Naive thymus-derived CD4-positive, alpha-beta T cell (primary cell): Measurements from ENCODE around the gene RRP7A. TPM values are rescaled to one million over a fixed set of nuclear protein-coding genes. Genes with fewer than 3 reads are reported as not detected.
"Not testable (repeated sequence)": the region's sequence is repeated elsewhere in the genome, so short reads cannot be mapped to it uniquely, and the experiment has no call there.

Experiments
- ATAC-seq: fragments of 150-1000 bp; cut with Tn5 transposase; 2 replicates; pipeline ENCODE4 v1.10.0; 2021; ENCODE audit warnings: mild to moderate bottlenecking, moderate library complexity
- CTCF ChIA-PET: fragments of 350-600 bp; sonication (Branson Sonifier 250); formaldehyde crosslinking; loops from one replicate; lab custom pipeline; 2021; ENCODE audit warnings: antibody characterized with exemption; lab: Charles Lee
- POLR2A ChIA-PET: fragments of 350-600 bp; sonication (Branson Sonifier 250); formaldehyde crosslinking; loops from one replicate; lab custom pipeline; 2021; ENCODE audit warnings: antibody characterized with exemption, inconsistent platforms; lab: Charles Lee
- DNase-seq, 9 donors: peaks; one replicate each; pipeline versions ENCODE4 v3.0.0 to v3.0.0-alpha.2; 2020 to 2022; ENCODE audit warnings: mixed read lengths in 1 of 9
- H3K27ac ChIP-seq: one replicate; pipeline ENCODE4 v1.7.0; 2013; ENCODE audit warnings: mild to moderate bottlenecking, low read depth, low read length, moderate library complexity
- H3K27me3 ChIP-seq, 2 donors: one replicate each; pipeline ENCODE4 v1.7.0; 2013; ENCODE audit warnings: low read length in 2 of 2, mild to moderate bottlenecking in 2 of 2, moderate library complexity in 2 of 2; ENCODE audit not compliant: control insufficient read depth in 2 of 2, insufficient read depth in 2 of 2
- H3K36me3 ChIP-seq, 3 experiments: 1 replicate in 2 of 3; 2 replicates in 1 of 3; pipeline ENCODE4 v1.7.0; 2013; ENCODE audit warnings: low read length in 3 of 3, mild to moderate bottlenecking in 3 of 3, moderate library complexity in 1 of 3; ENCODE audit not compliant: insufficient read depth in 3 of 3, control insufficient read depth in 2 of 3
- H3K4me1 ChIP-seq, 2 donors: one replicate each; pipeline ENCODE4 v1.7.0; 2013; ENCODE audit warnings: low read length in 2 of 2, mild to moderate bottlenecking in 2 of 2, moderate library complexity in 1 of 2; ENCODE audit not compliant: control insufficient read depth in 2 of 2, insufficient read depth in 2 of 2
- H3K4me3 ChIP-seq: 2 replicates; pipeline ENCODE4 v1.7.0; 2013; ENCODE audit warnings: mild to moderate bottlenecking, low read length
- H3K9me3 ChIP-seq, 3 experiments: 1 replicate in 2 of 3; 2 replicates in 1 of 3; pipeline ENCODE4 v1.7.0; 2013; ENCODE audit warnings: low read length in 3 of 3; ENCODE audit not compliant: control insufficient read depth in 2 of 3
- H3K27ac Mint-ChIP-seq, 9 donors: one replicate each; pipeline ENCODE4 v1.8.0; 2020 to 2022; ENCODE audit warnings: mixed read lengths in 9 of 9, mild to moderate bottlenecking in 8 of 9, moderate library complexity in 5 of 9, inconsistent platforms in 2 of 9
- H3K27me3 Mint-ChIP-seq, 5 donors: one replicate each; pipeline ENCODE4 v1.8.0; 2021 to 2022; ENCODE audit warnings: mixed read lengths in 5 of 5, mild to moderate bottlenecking in 1 of 5
- H3K36me3 Mint-ChIP-seq, 5 donors: one replicate each; pipeline ENCODE4 v1.8.0; 2020 to 2022; ENCODE audit warnings: mixed read lengths in 5 of 5, mild to moderate bottlenecking in 3 of 5, inconsistent platforms in 1 of 5
- H3K4me1 Mint-ChIP-seq, 7 donors: one replicate each; pipeline ENCODE4 v1.8.0; 2020 to 2022; ENCODE audit warnings: mixed read lengths in 7 of 7, mild to moderate bottlenecking in 3 of 7, inconsistent platforms in 1 of 7
- H3K4me3 Mint-ChIP-seq, 10 donors: one replicate each; pipeline ENCODE4 v1.8.0; 2020 to 2022; ENCODE audit warnings: mild to moderate bottlenecking in 10 of 10, mixed read lengths in 10 of 10, moderate library complexity in 6 of 10, inconsistent platforms in 2 of 10
- H3K9me3 Mint-ChIP-seq, 11 donors: one replicate each; pipeline ENCODE4 v1.8.0; 2020 to 2022; ENCODE audit warnings: mixed read lengths in 11 of 11, mild to moderate bottlenecking in 4 of 11, inconsistent platforms in 1 of 11, moderate library complexity in 1 of 11
- intact Hi-C, 2 donors: fragments of 100-400 bp; cut with micrococcal nuclease; formaldehyde crosslinking; loops; one replicate each; pipeline ENCODE4 v1.15.1; 2023
- polyA plus RNA-seq, 2 donors: library from polyadenylated mRNA; unstranded; fragments of 300-500 nt; fragmentation: Illumina TruSeq; gene quantifications; one replicate each; pipeline ENCODE4 v1.2.3, GENCODE V29; 2021
- total RNA-seq, 6 experiments: library from RNA in 5 of 6; stranded (reverse) in 5 of 6; gene quantifications; 1 replicate in 5 of 6; 2 replicates in 1 of 6; pipeline ENCODE4 v1.2.3 and lab custom pipeline; 2021 to 2026

Gene RRP7A
- total and polyA plus RNA-seq, 7 experiments from 2014 or later, result 39.3 to 125 (median 52.0) TPM

DNA sequence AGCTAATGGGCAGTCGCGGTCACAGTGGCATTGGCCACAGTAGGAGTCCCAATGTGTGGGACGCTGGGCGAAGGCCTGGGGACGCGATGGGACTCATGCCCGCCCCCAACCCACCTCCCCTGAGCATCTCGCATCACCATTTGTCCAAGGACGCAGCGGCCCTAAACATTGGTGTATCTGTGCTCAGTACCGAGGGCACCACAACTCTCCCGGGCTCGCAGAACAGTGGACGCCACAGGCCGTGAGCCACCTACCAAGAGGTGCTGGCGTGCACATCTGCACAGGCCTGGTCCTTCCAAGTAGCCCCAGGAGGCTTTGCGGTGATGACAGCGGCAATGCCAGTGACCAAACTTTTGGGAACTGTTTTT, 27.3 kb downstream of the RRP7A start:
- H3K36me3 ChIP-seq, result no peaks in the 10 kb centered on the region
- DNase-seq (no peak), ATAC-seq (no peak)
- CTCF ChIA-PET, result no interaction called here
- Mint-ChIP-seq H3K27ac (no peak overlapping the region), H3K27me3 (peaks cover 0 to 6% (median 0%) of the 10 kb centered on the region in 5 donors), H3K36me3 (peaks cover 0 to 2% (median 0%) of the 10 kb centered on the region in 5 donors), H3K4me1 (no peaks in the 10 kb centered on the region), H3K9me3 (peaks cover 0 to 1% (median 0%) of the 10 kb centered on the region in 11 donors), H3K4me3 (no peak overlapping the region)
- no peaks in the 10 kb centered on the region for H3K4me1 ChIP-seq
- H3K9me3 ChIP-seq, result no peaks in the 10 kb centered on the region
- POLR2A ChIA-PET, result no interaction called here
- no peak overlapping the region for H3K4me3 ChIP-seq
- H3K27ac ChIP-seq, result no peak overlapping the region
- intact Hi-C loops, result no loop called here
- H3K27me3 ChIP-seq, result no peaks in the 10 kb centered on the region

DNA sequence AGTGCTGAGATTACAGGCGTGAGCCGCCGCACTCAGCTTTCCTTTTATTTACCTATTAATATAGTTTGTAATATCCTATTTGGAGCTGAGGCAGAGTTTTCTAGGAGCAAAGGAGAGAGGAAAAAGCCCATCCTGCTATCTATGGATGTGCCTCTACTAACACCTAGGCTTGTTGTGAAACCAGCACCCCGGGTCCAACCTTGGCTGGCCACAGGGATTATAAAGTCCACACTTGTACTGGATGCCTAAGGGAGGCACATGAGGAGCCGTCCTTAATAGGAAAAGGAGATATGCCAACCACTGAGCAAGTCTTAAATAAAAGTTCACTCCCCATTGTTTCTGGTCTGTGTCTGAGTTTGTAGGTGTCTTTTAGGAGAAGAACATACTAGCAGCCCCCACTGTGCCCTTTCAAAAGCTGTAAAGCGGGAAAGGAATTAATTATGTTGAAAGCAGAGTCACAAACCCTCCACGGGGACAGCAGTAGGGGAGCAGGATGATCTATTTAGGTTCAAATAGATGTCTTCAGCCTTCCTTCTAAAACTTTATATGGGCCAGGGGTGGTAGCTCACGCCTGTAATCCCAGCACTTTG, 29.3 kb downstream of the RRP7A start:
- Histone ChIP-seq H3K4me3 (no peak overlapping the region), H3K27me3 (no peaks in the 10 kb centered on the region), H3K36me3 (no peaks in the 10 kb centered on the region), H3K27ac (no peak overlapping the region), H3K4me1 (no peaks in the 10 kb centered on the region), H3K9me3 (no peaks in the 10 kb centered on the region)
- H3K36me3 Mint-ChIP-seq, result no peaks in the 10 kb centered on the region
- no peak overlapping the region for H3K4me3 Mint-ChIP-seq
- DNase-seq (no peak), ATAC-seq (no peak)
- H3K27ac Mint-ChIP-seq, result no peak overlapping the region
- peaks cover 0 to 4% (median 0%) of the 10 kb centered on the region in 5 donors for H3K27me3 Mint-ChIP-seq
- ChIA-PET CTCF (no interaction called here), POLR2A (no interaction called here)
- no peaks in the 10 kb centered on the region for H3K4me1 Mint-ChIP-seq
- intact Hi-C loops, result no loop called here
- no peaks in the 10 kb centered on the region for H3K9me3 Mint-ChIP-seq

GRCh38 chr22:42489000-42489399, 30.6 kb downstream of the RRP7A start:
- no peaks in the 10 kb centered on the region for H3K9me3 ChIP-seq
- Mint-ChIP-seq H3K4me3 (no peak overlapping the region), H3K27ac (no peak overlapping the region), H3K27me3 (peaks cover 0 to 5% (median 0%) of the 10 kb centered on the region in 5 donors), H3K36me3 (no peaks in the 10 kb centered on the region), H3K4me1 (no peaks in the 10 kb centered on the region), H3K9me3 (no peaks in the 10 kb centered on the region)
- no peaks in the 10 kb centered on the region for H3K4me1 ChIP-seq
- ChIA-PET CTCF (interaction anchor here (0.6 kb wide), 1 partner anchor 51 kb away, joined by 3 read pairs; no protein-coding TSS in a partner anchor), POLR2A (no interaction called here)
- no peak overlapping the region for H3K27ac ChIP-seq
- DNase-seq, result no peak
- H3K4me3 ChIP-seq, result no peak overlapping the region
- no peaks in the 10 kb centered on the region for H3K36me3 ChIP-seq
- intact Hi-C loops, result no loop called here
- no peak for ATAC-seq
- H3K27me3 ChIP-seq, result no peaks in the 10 kb centered on the region

DNA sequence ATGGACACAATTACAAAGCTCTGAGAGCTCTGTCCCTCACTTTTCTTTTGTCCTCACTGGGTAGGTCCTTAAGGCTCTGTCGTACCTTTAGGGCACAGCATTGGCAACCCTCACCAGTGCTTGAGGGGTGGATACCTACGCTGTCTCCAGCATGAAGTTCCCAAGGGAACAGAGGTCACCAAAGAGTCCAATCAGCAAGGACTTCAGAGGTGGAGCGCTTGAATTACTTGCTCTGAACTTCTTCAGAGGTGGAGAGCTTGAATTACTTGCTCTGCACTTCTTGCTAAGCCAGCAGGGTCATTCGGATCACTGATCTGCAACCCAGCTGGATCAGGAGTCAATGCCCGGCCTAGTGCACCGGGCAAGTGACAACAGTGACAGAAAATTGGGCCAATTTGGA, 35.1 kb downstream of the RRP7A start:
- Mint-ChIP-seq H3K4me1 (peaks cover 0 to 3% (median 0%) of the 10 kb centered on the region in 7 donors), H3K4me3 (no peak overlapping the region), H3K9me3 (no peaks in the 10 kb centered on the region), H3K27ac (no peak overlapping the region), H3K27me3 (peaks cover 0 to 11% (median 5%) of the 10 kb centered on the region in 5 donors), H3K36me3 (no peaks in the 10 kb centered on the region)
- Histone ChIP-seq H3K27me3 (no peaks in the 10 kb centered on the region), H3K4me1 (no peaks in the 10 kb centered on the region), H3K27ac (no peak overlapping the region), H3K9me3 (no peaks in the 10 kb centered on the region), H3K36me3 (no peaks in the 10 kb centered on the region), H3K4me3 (no peak overlapping the region)
- ATAC-seq (no peak), DNase-seq (no peak)
- intact Hi-C loops, result no loop called here
- POLR2A ChIA-PET, result no interaction called here
- CTCF ChIA-PET, result no interaction called here

- H3K36me3 ChIP-seq, H3K4me1 Mint-ChIP-seq, CTCF ChIA-PET, H3K36me3 Mint-ChIP-seq, H3K27me3 ChIP-seq, POLR2A ChIA-PET, ATAC-seq, H3K9me3 ChIP-seq, H3K4me1 ChIP-seq, H3K4me3 ChIP-seq, H3K27ac ChIP-seq, H3K9me3 Mint-ChIP-seq, DNase-seq, intact Hi-C loops, H3K27ac Mint-ChIP-seq, H3K4me3 Mint-ChIP-seq: not testable (repeated sequence)
- H3K27me3 Mint-ChIP-seq, result peaks cover 0 to 11% (median 5%) of the 10 kb centered on the region in 5 donors
These were observed 35.9 kb downstream of the RRP7A start for GRCh38 chr22:42483610-42484223.

DNA sequence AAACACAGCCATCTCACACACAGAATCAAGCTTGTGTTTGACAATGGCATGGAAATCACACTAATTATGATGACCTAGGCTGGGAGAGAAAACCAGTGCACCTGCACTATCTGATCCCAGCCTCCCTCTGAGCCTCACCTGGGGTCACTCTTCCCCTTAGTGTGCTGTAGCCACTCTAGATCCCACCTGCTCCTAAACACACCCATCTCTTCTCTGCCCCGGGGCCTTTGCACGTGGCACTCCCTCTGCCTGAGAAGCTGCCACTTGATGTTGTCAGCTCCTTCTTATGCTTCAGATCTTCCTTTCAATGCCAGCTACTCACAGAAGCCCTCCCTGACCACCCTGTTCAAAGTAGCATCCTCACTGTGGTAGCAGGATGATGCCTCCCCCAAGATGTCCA, 44.5 kb downstream of the RRP7A start:
- H3K27me3 ChIP-seq, result no peaks in the 10 kb centered on the region
- ChIA-PET POLR2A (interaction anchor here (0.5 to 1.0 kb wide), 2 partner anchors 314 to 395 kb away, joined by 3 to 4 read pairs; no protein-coding TSS in a partner anchor), CTCF (interaction anchor here (1.0 kb wide), 1 partner anchor 8 kb away, joined by 3 read pairs; no protein-coding TSS in a partner anchor)
- Mint-ChIP-seq H3K9me3 (no peaks in the 10 kb centered on the region), H3K4me3 (no peak overlapping the region), H3K4me1 (peaks cover 6 to 21% (median 12%) of the 10 kb centered on the region in 7 donors), H3K27ac (no peak overlapping the region), H3K27me3 (peaks cover 0 to 16% (median 0%) of the 10 kb centered on the region in 5 donors), H3K36me3 (peaks cover 0 to 1% (median 0%) of the 10 kb centered on the region in 5 donors)
- H3K4me1 ChIP-seq, result peaks cover 0 to 9% of the 10 kb centered on the region in 2 donors
- H3K27ac ChIP-seq, result no peak overlapping the region
- H3K4me3 ChIP-seq, result no peak overlapping the region
- no peaks in the 10 kb centered on the region for H3K36me3 ChIP-seq
- intact Hi-C loops, result no loop called here
- no peak for DNase-seq
- no peaks in the 10 kb centered on the region for H3K9me3 ChIP-seq
- ATAC-seq, result no peak
